H1 (cell line): ENCODE measurements around the gene ZDHHC11. TPM values are rescaled to one million over a fixed set of nuclear protein-coding genes. Genes with fewer than 3 reads are reported as not detected.

Source experiments
- CTCF ChIA-PET: fragments of 300-600 bp; sonication (Branson Sonifier 250); formaldehyde crosslinking; loops from one replicate; lab custom pipeline; 2021; ENCODE audit not compliant: partially characterized antibody; lab: Charles Lee
- POLR2A ChIA-PET: fragments of 300-600 bp; sonication (Branson Sonifier 250); formaldehyde crosslinking; loops from one replicate; lab custom pipeline; 2021; ENCODE audit warnings: inconsistent platforms; ENCODE audit not compliant: partially characterized antibody; lab: Charles Lee
- DNase-seq, 2 experiments: peaks; one replicate each; pipeline versions ENCODE4 v3.0.0 to v3.0.0-alpha.2; 2010 to 2022; ENCODE audit warnings: low spot score in 2 of 2, low read depth in 1 of 2, mixed read lengths in 1 of 2
- FAIRE-seq: peaks from 2 replicates; lab custom pipeline; 2011; peaks lifted over from hg19 to GRCh38; lab: Jason Lieb, UNC
- H2AFZ ChIP-seq: 2 replicates; pipeline ENCODE4 v1.8.1; 2012; ENCODE audit warnings: low read length, inconsistent platforms
- H2AK5ac ChIP-seq: 2 replicates; pipeline ENCODE4 v1.6.1; 2013; ENCODE audit warnings: low read depth, low read length
- H2BK120ac ChIP-seq: replicated peaks from 2 replicates; pipeline ENCODE3; 2013; ENCODE audit warnings: low read depth, low read length, inconsistent platforms
- H2BK12ac ChIP-seq: 2 replicates; pipeline ENCODE4 v1.6.1; 2013; ENCODE audit warnings: low read depth, low read length
- H2BK15ac ChIP-seq: 2 replicates; pipeline ENCODE4 v1.6.1; 2013; ENCODE audit warnings: low read length
- H2BK20ac ChIP-seq: 2 replicates; pipeline ENCODE4 v1.6.1; 2013; ENCODE audit warnings: low read length
- H2BK5ac ChIP-seq: 2 replicates; pipeline ENCODE4 v1.6.1; 2013; ENCODE audit warnings: low read depth, low read length
- H3K14ac ChIP-seq: 2 replicates; pipeline ENCODE4 v1.6.1; 2013; ENCODE audit warnings: inconsistent platforms; ENCODE audit not compliant: insufficient read length
- H3K18ac ChIP-seq: 2 replicates; pipeline ENCODE4 v1.6.1; 2013; ENCODE audit warnings: low read length; ENCODE audit errors: extremely low read depth
- H3K23ac ChIP-seq: 2 replicates; pipeline ENCODE4 v1.6.1; 2013; ENCODE audit warnings: inconsistent platforms; ENCODE audit not compliant: insufficient read length
- H3K23me2 ChIP-seq: 2 replicates; pipeline ENCODE4 v1.6.1; 2013; ENCODE audit warnings: low read depth, low read length
- H3K27ac ChIP-seq: 2 replicates; pipeline ENCODE4 v1.6.1; 2011; ENCODE audit warnings: low read depth, low read length, inconsistent platforms
- H3K27me3 ChIP-seq, 4 experiments: replicated peaks in 1 of 4; 1 replicate in 1 of 4; 2 replicates in 3 of 4; pipeline versions ENCODE4 v1.6.1 to v1.8.1; 2011 to 2013; ENCODE audit warnings: low read length in 3 of 4, mild to moderate bottlenecking in 3 of 4, inconsistent platforms in 2 of 4, mixed read lengths in 2 of 4, moderate library complexity in 1 of 4; ENCODE audit not compliant: control insufficient read depth in 3 of 4, insufficient read depth in 3 of 4; ENCODE audit errors: extremely low read depth in 1 of 4
- H3K36me3 ChIP-seq, 4 experiments: 2 replicates each; pipeline versions ENCODE4 v1.6.1 to v1.8.1; 2011 to 2013; ENCODE audit warnings: mild to moderate bottlenecking in 4 of 4, low read length in 3 of 4, moderate library complexity in 2 of 4, control low read depth in 1 of 4, inconsistent platforms in 1 of 4; ENCODE audit not compliant: insufficient read depth in 4 of 4, control insufficient read depth in 2 of 4
- H3K4ac ChIP-seq: replicated peaks from 2 replicates; pipeline ENCODE3; 2013; ENCODE audit warnings: low read length, low read depth, mixed read lengths, inconsistent platforms; ENCODE audit not compliant: insufficient read length
- H3K4me1 ChIP-seq, 4 experiments: replicated peaks in 1 of 4; 1 replicate in 1 of 4; 2 replicates in 3 of 4; pipeline versions ENCODE4 v1.6.1 to v1.8.1; 2011 to 2013; ENCODE audit warnings: low read length in 3 of 4, inconsistent platforms in 2 of 4, mixed read lengths in 1 of 4; ENCODE audit not compliant: insufficient read depth in 4 of 4, control insufficient read depth in 3 of 4
- H3K4me2 ChIP-seq, 2 experiments: 2 replicates each; pipeline versions ENCODE4 v1.6.1 to v1.8.1; 2011 to 2013; ENCODE audit warnings: low read depth in 2 of 2, low read length in 2 of 2, control low read depth in 1 of 2, inconsistent platforms in 1 of 2, mild to moderate bottlenecking in 1 of 2; ENCODE audit not compliant: insufficient read depth in 1 of 2
- H3K4me3 ChIP-seq, 4 experiments: fragments of 200-600, 300-600 bp in 1 of 4; sonication (generic), shearing (Covaris generic), sonication (Bioruptor Twin) in 1 of 4; 2 replicates each; pipeline versions ENCODE4 v1.5.1 to v1.8.1; 2011 to 2016; ENCODE audit warnings: low read length in 4 of 4, low read depth in 3 of 4, control low read depth in 2 of 4, inconsistent platforms in 2 of 4, mild to moderate bottlenecking in 2 of 4, mixed read lengths in 1 of 4, moderate library complexity in 1 of 4; ENCODE audit not compliant: insufficient read depth in 2 of 4; ENCODE audit errors: extremely low read depth in 1 of 4
- H3K56ac ChIP-seq: replicated peaks from 2 replicates; pipeline ENCODE3; 2013; ENCODE audit warnings: low read depth, mild to moderate bottlenecking, mixed read lengths, low read length, inconsistent platforms; ENCODE audit not compliant: insufficient read length
- H3K79me1 ChIP-seq: 2 replicates; pipeline ENCODE4 v1.6.1; 2013; ENCODE audit warnings: low read depth, low read length, control low read depth
- H3K79me2 ChIP-seq, 2 experiments: 2 replicates each; pipeline versions ENCODE4 v1.6.1 to v1.8.1; 2012 to 2013; ENCODE audit warnings: low read length in 2 of 2, mild to moderate bottlenecking in 2 of 2, inconsistent platforms in 1 of 2; ENCODE audit not compliant: insufficient read depth in 2 of 2, control insufficient read depth in 1 of 2
- H3K9ac ChIP-seq, 4 experiments: replicated peaks in 1 of 4; 1 replicate in 1 of 4; 2 replicates in 3 of 4; pipeline versions ENCODE4 v1.6.1 to v1.8.1; 2011 to 2013; ENCODE audit warnings: low read depth in 3 of 4, low read length in 3 of 4, control low read depth in 2 of 4, mild to moderate bottlenecking in 2 of 4, moderate library complexity in 2 of 4, inconsistent platforms in 1 of 4; ENCODE audit errors: extremely low read depth in 1 of 4
- H3K9me3 ChIP-seq, 2 experiments: 2 replicates each; pipeline versions ENCODE4 v1.6.1 to v1.8.1; 2012 to 2013; ENCODE audit warnings: mild to moderate bottlenecking in 2 of 2, moderate library complexity in 2 of 2, control low read depth in 1 of 2, inconsistent platforms in 1 of 2, low read depth in 1 of 2, low read length in 1 of 2, mixed read lengths in 1 of 2; ENCODE audit not compliant: insufficient read depth in 2 of 2
- H4K20me1 ChIP-seq, 2 experiments: replicated peaks in 1 of 2; 2 replicates each; pipeline versions ENCODE3 to v1.8.1; 2011 to 2013; ENCODE audit warnings: inconsistent platforms in 2 of 2, low read length in 2 of 2, mild to moderate bottlenecking in 1 of 2; ENCODE audit not compliant: insufficient read depth in 2 of 2, control insufficient read depth in 1 of 2
- H4K5ac ChIP-seq: 2 replicates; pipeline ENCODE4 v1.6.1; 2013; ENCODE audit warnings: low read length, low read depth, mixed read lengths, inconsistent platforms; ENCODE audit not compliant: insufficient read length
- H4K8ac ChIP-seq: 2 replicates; pipeline ENCODE4 v1.8.0; 2013; ENCODE audit warnings: mild to moderate bottlenecking, moderate library complexity, low read length, inconsistent platforms; ENCODE audit not compliant: insufficient read depth; ENCODE audit errors: extremely low read depth
- H4K91ac ChIP-seq: replicated peaks from 2 replicates; pipeline ENCODE3; 2013; ENCODE audit warnings: low read length, mixed read lengths, inconsistent platforms; ENCODE audit not compliant: insufficient read length
- NANOG ChIP-seq: IDR thresholded peaks from 2 replicates; pipeline ENCODE4 v1.6.1; 2011; ENCODE audit warnings: low read length, low read depth, mild to moderate bottlenecking, inconsistent platforms; ENCODE audit not compliant: insufficient read depth, poor library complexity, severe bottlenecking
- SIX5 ChIP-seq: IDR thresholded peaks from 2 replicates; pipeline ENCODE4 v1.6.1; 2011; ENCODE audit warnings: mild to moderate bottlenecking, low read depth, low read length
- WGBS, 2 experiments: shearing (Covaris generic) in 1 of 2; methylation state at CpG; one replicate each; pipeline versions ENCODE4 v1.1.6 to v1.1.7; 2013 to 2015; ENCODE audit warnings: low lambda C conversion rate in 2 of 2, mixed read lengths in 2 of 2, inconsistent platforms in 1 of 2, low coverage in 1 of 2, missing lambda C conversion rate in 1 of 2; ENCODE audit not compliant: insufficient replicate concordance in 2 of 2, insufficient coverage in 1 of 2, insufficient read length in 1 of 2; ENCODE audit errors: extremely low coverage in 1 of 2, missing lambda C conversion rate in 1 of 2; 5-methylcytosine and 5-hydroxymethylcytosine counted together
- polyA plus RNA-seq, 7 experiments: library from polyadenylated mRNA; depleted of rRNA in 3 of 7; stranded (reverse) in 5 of 7; unstranded in 2 of 7; fragments of >200 nt in 5 of 7; fragments of 200-250 nt in 2 of 7; gene quantifications; 1 replicate in 5 of 7; 2 replicates in 1 of 7; 4 replicates in 1 of 7; pipeline versions ENCODE4 v1.2.1 to v1.2.3, GENCODE V29; 2011 to 2013; ENCODE audit warnings: missing spikeins in 2 of 7, mixed read lengths in 2 of 7
- total RNA-seq: library from RNA; stranded (reverse); fragmentation: NEBNext Ultra II Directional; extraction: Animal tissue kit (Norgen Biotek cat#: 25700); gene quantifications from 2 replicates; pipeline ENCODE4 v1.2.1, GENCODE V29; 2021

ZDHHC11 gene
- total and polyA plus RNA-seq, 2 of the 8 experiments (the other 6 are each of a cell fraction or from before 2014, with no cell fraction given): 4.7 to 16.6 TPM

DNA sequence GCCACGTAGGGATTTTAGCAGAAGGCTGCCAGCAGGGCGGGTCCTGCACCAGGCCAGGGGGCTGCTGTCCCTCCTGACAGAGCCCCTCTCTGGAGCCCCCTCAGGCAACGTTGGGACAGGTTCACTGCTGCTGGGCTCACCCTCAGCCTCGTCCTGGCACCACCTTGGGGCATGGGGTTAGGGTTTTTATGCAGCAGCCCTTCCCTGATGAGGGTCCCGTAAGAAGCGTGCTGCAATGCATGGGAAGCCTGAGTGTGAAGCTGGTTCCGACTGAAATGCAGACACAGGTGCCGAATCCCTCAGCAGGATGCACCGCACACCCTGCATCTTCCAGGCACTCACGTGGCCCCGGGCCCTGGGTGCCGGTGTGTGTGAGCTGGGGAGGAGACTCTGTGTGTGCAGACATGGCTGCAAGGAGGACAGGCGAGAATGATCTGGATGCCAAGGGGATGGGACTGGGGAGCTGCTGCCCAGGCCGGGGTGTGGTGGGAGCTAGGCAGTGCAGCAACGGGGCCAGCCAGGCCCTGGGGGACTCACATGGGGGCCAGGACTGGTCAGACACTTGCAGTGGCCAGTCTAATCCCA lies 93.3 kb downstream of the ZDHHC11 start:
- no peak for FAIRE-seq
- POLR2A ChIA-PET: interaction anchor here (1.6 kb wide), 1 partner anchor 135 kb away, joined by 3 read pairs; the partner anchor contains the start of genes BRD9 and TRIP13

More for the DNA sequence above, 93.3 kb downstream of the ZDHHC11 start:
- no peak overlapping the region for H2BK120ac ChIP-seq
- H3K27me3 ChIP-seq: no peaks in the 10 kb centered on the region
- H3K23me2 ChIP-seq: no peaks in the 10 kb centered on the region
- no peak overlapping the region for H2AFZ ChIP-seq
- no peaks in the 10 kb centered on the region; a peak in 1 of 7 replicates for H3K4me1 ChIP-seq
- no peak overlapping the region for H4K91ac ChIP-seq
- no peaks in the 10 kb centered on the region for H3K79me2 ChIP-seq
- H4K5ac ChIP-seq: no peak overlapping the region
- DNase-seq: peak in 1 of 2 experiments; percentile 54
- H2BK15ac ChIP-seq: peak overlapping the region; percentile 88; the same call in 1 of the 2 replicates
- peaks cover 2% of the 10 kb centered on the region; the same call in 1 of the 2 replicates for H3K79me1 ChIP-seq
- H3K9me3 ChIP-seq: no peaks in the 10 kb centered on the region
- H3K4ac ChIP-seq: no peak overlapping the region
- no peak overlapping the region for H2BK20ac ChIP-seq
- H3K27ac ChIP-seq: peak overlapping the region; percentile 32; the same call in 1 of the 2 replicates
- TF ChIP-seq NANOG (no peak), SIX5 (no peak)
- H3K36me3 ChIP-seq: no peaks in the 10 kb centered on the region
- no peak overlapping the region for H4K8ac ChIP-seq
- H2AK5ac ChIP-seq: no peak overlapping the region; the same call in 1 of the 2 replicates
- H3K18ac ChIP-seq: peak overlapping the region; percentile 44; the same call in 1 of the 2 replicates
- H2BK5ac ChIP-seq: peak overlapping the region; percentile 41; the same call in 1 of the 2 replicates
- H3K56ac ChIP-seq: no peak overlapping the region
- H3K4me3 ChIP-seq: no peak overlapping the region
- H4K20me1 ChIP-seq: peaks cover 0 to 4% of the 10 kb centered on the region in 2 experiments
- H3K9ac ChIP-seq: peak overlapping the region in 1 of 4 experiments; percentile 20; a peak in 2 of 7 replicates
- no peak overlapping the region for H3K23ac ChIP-seq
- H3K14ac ChIP-seq: no peak overlapping the region
- no peak overlapping the region for H2BK12ac ChIP-seq
- WGBS, 2 experiments: 87% methylated on average over 15 of the region's 15 CpGs; no CpG with 5 or more reads in 1 of the 2 experiments
- H3K4me2 ChIP-seq: no peak overlapping the region
- CTCF ChIA-PET: interaction anchor here (0.8 to 3.2 kb wide), 11 partner anchors 8 to 232 kb away, joined by 3 to 29 read pairs (median 5); no protein-coding TSS in a partner anchor
